Activated CD8-positive, alpha-beta T cell treated with anti-CD3 and anti-CD28 coated beads for 36 hours (primary cell): ENCODE data around the gene ARHGAP18. TPM values are rescaled to one million over a fixed set of nuclear protein-coding genes. Genes with fewer than 3 reads are reported as not detected.

Experiments used
- ATAC-seq: fragments of 200-7000 bp; cut with Tn5 transposase; one replicate; pipeline ENCODE4 v1.10.0; 2021; ENCODE audit warnings: mild to moderate bottlenecking, moderate library complexity
- CTCF ChIA-PET: fragments of 350-600 bp; sonication (Branson Sonifier 250); formaldehyde crosslinking; loops from one replicate; lab custom pipeline; 2021; ENCODE audit warnings: antibody characterized with exemption; lab: Charles Lee
- POLR2A ChIA-PET: fragments of 350-600 bp; sonication (Branson Sonifier 250); formaldehyde crosslinking; loops from one replicate; lab custom pipeline; 2021; ENCODE audit warnings: antibody characterized with exemption; lab: Charles Lee
- DNase-seq: peaks from one replicate; pipeline ENCODE4 v3.0.0-alpha.2; 2020
- H3K27ac Mint-ChIP-seq: one replicate; pipeline ENCODE4 v1.8.0; 2021; ENCODE audit warnings: mild to moderate bottlenecking, mixed read lengths
- H3K27me3 Mint-ChIP-seq: one replicate; pipeline ENCODE4 v1.8.0; 2021; ENCODE audit warnings: mixed read lengths
- H3K36me3 Mint-ChIP-seq: one replicate; pipeline ENCODE4 v1.8.0; 2021; ENCODE audit warnings: low read depth, mixed read lengths
- H3K4me1 Mint-ChIP-seq: one replicate; pipeline ENCODE4 v1.8.0; 2021; ENCODE audit warnings: low read depth, mixed read lengths
- H3K4me3 Mint-ChIP-seq: one replicate; pipeline ENCODE4 v1.8.0; 2021; ENCODE audit warnings: mild to moderate bottlenecking, moderate library complexity, mixed read lengths
- H3K9me3 Mint-ChIP-seq: one replicate; pipeline ENCODE4 v1.8.0; 2021; ENCODE audit warnings: mixed read lengths
- CTCF ChIP-seq: fragments of 200-600 bp; IDR thresholded peaks from one replicate; pipeline ENCODE4 v1.8.0; 2022; ENCODE audit warnings: antibody characterized with exemption, mild to moderate bottlenecking
- intact Hi-C: fragments of 100-400 bp; cut with micrococcal nuclease; formaldehyde crosslinking; loops from one replicate; pipeline ENCODE4 v1.10.0; 2022
- total RNA-seq, 2 experiments: library from RNA; stranded (reverse); gene quantifications; one replicate each; pipeline ENCODE4 v1.2.3, GENCODE V29; 2021

ARHGAP18 gene
- total RNA-seq, 2 experiments from 2014 or later: 8.2 to 9.6 TPM

GRCh38 chr6:129731428-129731827 lies 21.5 kb upstream of the ARHGAP18 start:
- TF ChIP-seq CTCF: no peak
- H3K4me1 Mint-ChIP-seq: peaks cover 12% of the 10 kb centered on the region
- no peaks in the 10 kb centered on the region for H3K9me3 Mint-ChIP-seq
- ChIA-PET CTCF (interaction anchor here (0.9 to 10.8 kb wide), 23 partner anchors 9 to 290 kb away, joined by 3 to 204 read pairs (median 9); partner anchors contain the start of gene ARHGAP18), POLR2A (interaction anchor here (1.1 to 1.5 kb wide), 2 partner anchors 60 to 138 kb away, joined by 3 read pairs; no protein-coding TSS in a partner anchor)
- intact Hi-C loops: loop anchor here (5.0 kb wide), 2 partner anchors 59 to 229 kb away; no protein-coding TSS in a partner anchor
- DNase-seq: no peak
- no peak overlapping the region for H3K27ac Mint-ChIP-seq
- H3K36me3 Mint-ChIP-seq: no peaks in the 10 kb centered on the region
- ATAC-seq: no peak
- H3K27me3 Mint-ChIP-seq: no peaks in the 10 kb centered on the region
- H3K4me3 Mint-ChIP-seq: no peak overlapping the region

GRCh38 chr6:129730477-129731165 lies 20.6 kb upstream of the ARHGAP18 start:
- intact Hi-C loops: loop anchor here (1.0 to 5.0 kb wide), 3 partner anchors 58 to 228 kb away; no protein-coding TSS in a partner anchor
- CTCF ChIA-PET: interaction anchor here (0.7 to 10.8 kb wide), 35 partner anchors 10 to 291 kb away, joined by 3 to 204 read pairs (median 6); partner anchors contain the start of gene ARHGAP18
- H3K36me3 Mint-ChIP-seq: no peaks in the 10 kb centered on the region
- H3K9me3 Mint-ChIP-seq: no peaks in the 10 kb centered on the region
- H3K27ac Mint-ChIP-seq: peak overlapping the region; percentile 40
- DNase-seq (peak; percentile 44), ATAC-seq (peak; percentile 65)
- peaks cover 15% of the 10 kb centered on the region for H3K4me1 Mint-ChIP-seq
- peak; percentile 83 for TF ChIP-seq CTCF
- H3K27me3 Mint-ChIP-seq: no peaks in the 10 kb centered on the region
- no peak overlapping the region for H3K4me3 Mint-ChIP-seq
- POLR2A ChIA-PET: interaction anchor here (1.1 to 1.3 kb wide), 2 partner anchors 59 to 60 kb away, joined by 3 read pairs; no protein-coding TSS in a partner anchor

GRCh38 chr6:129726650-129727049 lies 16.7 kb upstream of the ARHGAP18 start:
- no peak for TF ChIP-seq CTCF
- CTCF ChIA-PET: interaction anchor here (0.7 to 10.8 kb wide), 6 partner anchors 18 to 325 kb away, joined by 3 to 204 read pairs (median 3); no protein-coding TSS in a partner anchor
- intact Hi-C loops: no loop called here
- Mint-ChIP-seq H3K27ac (no peak overlapping the region), H3K27me3 (no peaks in the 10 kb centered on the region), H3K9me3 (no peaks in the 10 kb centered on the region), H3K4me1 (peaks cover 9% of the 10 kb centered on the region), H3K4me3 (no peak overlapping the region), H3K36me3 (no peaks in the 10 kb centered on the region)
- no peak for DNase-seq
- POLR2A ChIA-PET: no interaction called here
- ATAC-seq: no peak

GRCh38 chr6:129725341-129725740 lies 15.4 kb upstream of the ARHGAP18 start:
- peaks cover 3% of the 10 kb centered on the region for H3K4me1 Mint-ChIP-seq
- intact Hi-C loops: no loop called here
- no peaks in the 10 kb centered on the region for H3K27me3 Mint-ChIP-seq
- no peaks in the 10 kb centered on the region for H3K36me3 Mint-ChIP-seq
- H3K9me3 Mint-ChIP-seq: no peaks in the 10 kb centered on the region
- DNase-seq (no peak), ATAC-seq (no peak)
- no peak for TF ChIP-seq CTCF
- no peak overlapping the region for H3K27ac Mint-ChIP-seq
- CTCF ChIA-PET: interaction anchor here (10.8 kb wide), 1 partner anchor 125 kb away, joined by 204 read pairs; no protein-coding TSS in a partner anchor
- no peak overlapping the region for H3K4me3 Mint-ChIP-seq
- POLR2A ChIA-PET: no interaction called here

- TF ChIP-seq CTCF: no peak
- Mint-ChIP-seq H3K4me1 (peaks cover 4% of the 10 kb centered on the region), H3K27ac (no peak overlapping the region), H3K27me3 (no peaks in the 10 kb centered on the region), H3K9me3 (no peaks in the 10 kb centered on the region), H3K4me3 (no peak overlapping the region), H3K36me3 (no peaks in the 10 kb centered on the region)
- ATAC-seq (no peak), DNase-seq (no peak)
- CTCF ChIA-PET: interaction anchor here (1.1 to 2.1 kb wide), 4 partner anchors 10 to 121 kb away, joined by 3 to 7 read pairs (median 5); no protein-coding TSS in a partner anchor
- POLR2A ChIA-PET: no interaction called here
- intact Hi-C loops: no loop called here
Observed at GRCh38 chr6:129719692-129720091, 9.7 kb upstream of the ARHGAP18 start.
